Measurements from ENCODE around the gene SCMH1. TPM values are rescaled to one million over a fixed set of nuclear protein-coding genes. Genes with fewer than 3 reads are reported as not detected.

SCMH1 gene
- total RNA-seq, 1 experiment from 2014 or later: 16.5 TPM

DNA sequence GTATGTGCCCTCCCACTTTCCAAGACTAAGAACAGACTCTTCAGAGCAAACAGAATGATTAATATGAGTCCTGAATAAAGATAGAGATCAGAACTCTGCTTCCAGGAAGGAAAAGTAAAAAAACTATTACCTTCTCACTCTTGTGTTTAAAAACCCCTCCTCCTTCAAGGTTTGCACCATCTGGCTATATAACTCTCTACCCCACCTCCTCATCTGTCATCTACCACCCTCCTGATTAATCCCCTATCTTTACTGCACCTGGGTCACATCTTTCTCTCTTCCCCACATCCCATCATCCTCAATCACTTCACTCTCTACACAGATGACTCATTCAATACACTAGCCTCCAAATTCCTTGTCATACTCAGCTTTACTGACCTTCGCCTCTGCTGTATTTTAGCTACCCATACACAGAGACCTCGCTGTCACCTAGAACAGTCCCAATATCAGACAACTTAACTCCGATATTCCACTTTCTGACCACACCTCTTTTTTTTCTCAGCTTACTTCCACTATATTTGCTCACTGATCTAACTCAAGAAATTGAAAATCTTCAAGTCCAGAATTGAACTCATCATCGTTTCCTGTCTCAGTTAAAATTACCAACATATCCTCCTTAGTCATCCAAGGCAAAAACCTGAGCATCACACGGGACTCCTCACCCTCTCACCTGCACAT lies 3.7 kb downstream of the SCMH1 start:
- no peaks in the 10 kb centered on the region for H3K9me3 ChIP-seq (ENCODE audit: control insufficient read depth, low read depth, low read length)
- TF ChIP-seq CTCF (conservative IDR thresholded peaks at IDR 0.05): no peak

More for the DNA sequence above, 3.7 kb downstream of the SCMH1 start:
- Histone ChIP-seq H3K23me2 (ENCODE audit: insufficient read length, low read depth, low read length, poor library complexity, severe bottlenecking) (peaks cover 4% of the 10 kb centered on the region), H3K14ac (ENCODE audit: insufficient read depth, low read length) (no peak overlapping the region), H3K4me2 (ENCODE audit: insufficient read depth, insufficient read length, low read length) (no peak overlapping the region), H2BK5ac (ENCODE audit: insufficient read length, low read length) (no peak overlapping the region), H3K27me3 (ENCODE audit: insufficient read depth, low read length) (no peaks in the 10 kb centered on the region), H3K23ac (ENCODE audit: insufficient read length, low read depth, low read length) (no peak overlapping the region), H3T11ph (ENCODE audit: low read length) (no peak overlapping the region), H3K79me1 (ENCODE audit: insufficient read depth, low read depth, low read length, poor library complexity, severe bottlenecking) (peaks cover 6% of the 10 kb centered on the region), H2BK120ac (ENCODE audit: low read depth, low read length, poor library complexity, severe bottlenecking) (no peak overlapping the region), H3K79me2 (ENCODE audit: insufficient read depth, low read length) (peaks cover 3% of the 10 kb centered on the region; the same call in 1 of the 2 replicates), H2BK15ac (ENCODE audit: low read depth, low read length) (no peak overlapping the region), H2AK5ac (ENCODE audit: insufficient read length, low read length) (no peak overlapping the region), H3K56ac (ENCODE audit: insufficient read length, low read depth, low read length) (no peak overlapping the region), H4K5ac (ENCODE audit: insufficient read length, low read depth, low read length) (no peak overlapping the region), H3K18ac (ENCODE audit: insufficient read length, low read depth, low read length) (no peak overlapping the region), H3K9ac (ENCODE audit: extremely low read depth, insufficient read length, low read length) (no peak overlapping the region), H2BK20ac (ENCODE audit: low read depth, low read length, poor library complexity, severe bottlenecking) (no peak overlapping the region), H3K4ac (ENCODE audit: low read depth, low read length) (no peak overlapping the region), H4K8ac (replicated peaks; ENCODE audit: insufficient read length, low read depth, low read length) (no peak overlapping the region), H2AFZ (ENCODE audit: low read length) (no peak overlapping the region), H2BK12ac (ENCODE audit: insufficient read length, low read depth, low read length) (no peak overlapping the region), H4K91ac (ENCODE audit: insufficient read length, low read depth, low read length) (no peak overlapping the region), H3K4me1 (ENCODE audit: insufficient read depth, low read length) (peaks cover 2% of the 10 kb centered on the region; the same call in 1 of the 2 replicates), H4K20me1 (ENCODE audit: control insufficient read depth, insufficient read depth, insufficient read length) (no peaks in the 10 kb centered on the region), H3K27ac (ENCODE audit: insufficient read length, low read depth, low read length) (no peak overlapping the region)
- no CpG with 5 or more reads among the region's 5 CpGs for WGBS (ENCODE audit: extremely low coverage, insufficient read length, low lambda C conversion rate)
- H3K27me3 Mint-ChIP-seq (ENCODE audit: low read depth): peaks cover 12% of the 10 kb centered on the region
- H3K4me3 Mint-ChIP-seq: no peak overlapping the region
- no peaks in the 10 kb centered on the region for H3K9me3 Mint-ChIP-seq
- H3K4me1 Mint-ChIP-seq: peaks cover 17 to 21% of the 10 kb centered on the region in 2 experiments
- no peak overlapping the region for H3K27ac Mint-ChIP-seq
- H3K36me3 Mint-ChIP-seq (ENCODE audit: insufficient read depth in 1 of 3, low read depth in 3 of 3): no peaks in the 10 kb centered on the region
- no peak for DNase-seq

Data from H9 (cell line).